ENCODE data around the gene ZCCHC10.
"Not testable (repeated sequence)": the region's sequence is repeated elsewhere in the genome, so short reads cannot be mapped to it uniquely, and the experiment has no call there.

Gene ZCCHC10

DNA sequence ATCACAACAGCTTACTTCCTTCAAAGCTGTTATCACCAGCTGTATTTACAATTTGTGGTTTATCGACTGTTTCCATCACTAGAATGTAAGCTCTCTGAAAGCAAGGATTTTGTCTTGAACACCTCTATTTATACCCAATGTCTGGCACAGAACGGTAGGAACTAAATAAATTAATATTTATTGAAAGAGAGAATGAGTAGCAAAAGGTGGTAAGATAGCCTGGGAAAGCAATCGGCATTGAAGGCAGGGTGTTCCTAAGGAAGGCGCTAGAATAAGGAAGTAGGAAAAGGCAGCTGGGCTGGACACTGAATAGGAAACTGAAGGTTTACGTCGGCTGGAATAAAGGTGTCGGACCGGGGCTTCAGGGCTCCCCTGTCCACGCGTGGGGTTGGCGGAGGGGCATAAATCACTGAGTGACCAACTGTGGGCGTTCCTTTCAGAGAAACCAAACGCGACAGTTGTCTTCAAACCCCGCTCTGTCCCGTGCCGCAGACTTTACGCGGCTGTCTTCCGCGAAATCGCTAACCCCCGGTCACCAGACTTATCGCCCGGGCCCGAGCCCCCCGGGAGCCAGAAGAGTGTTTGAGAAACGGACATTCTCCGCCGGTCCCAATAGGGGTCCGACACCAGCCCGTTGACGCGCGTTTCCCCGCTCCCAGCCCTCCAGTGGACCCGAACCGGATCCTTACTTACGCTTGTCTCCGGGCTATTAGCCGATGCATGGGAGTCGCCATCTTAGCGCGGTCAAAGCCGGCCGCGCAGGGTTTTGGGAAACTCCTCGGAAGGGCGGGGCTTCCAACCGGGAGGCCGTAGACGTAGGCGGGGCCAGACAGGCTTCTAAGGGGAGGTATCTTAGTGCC, at the start of gene ZCCHC10:
TSS of gene ZCCHC10 (minus strand) at position 746 of the 860 bp plus-strand sequence. CDS start at position 734, 12 bp downstream.
- DNase-seq = peak; percentile 95

DNA sequence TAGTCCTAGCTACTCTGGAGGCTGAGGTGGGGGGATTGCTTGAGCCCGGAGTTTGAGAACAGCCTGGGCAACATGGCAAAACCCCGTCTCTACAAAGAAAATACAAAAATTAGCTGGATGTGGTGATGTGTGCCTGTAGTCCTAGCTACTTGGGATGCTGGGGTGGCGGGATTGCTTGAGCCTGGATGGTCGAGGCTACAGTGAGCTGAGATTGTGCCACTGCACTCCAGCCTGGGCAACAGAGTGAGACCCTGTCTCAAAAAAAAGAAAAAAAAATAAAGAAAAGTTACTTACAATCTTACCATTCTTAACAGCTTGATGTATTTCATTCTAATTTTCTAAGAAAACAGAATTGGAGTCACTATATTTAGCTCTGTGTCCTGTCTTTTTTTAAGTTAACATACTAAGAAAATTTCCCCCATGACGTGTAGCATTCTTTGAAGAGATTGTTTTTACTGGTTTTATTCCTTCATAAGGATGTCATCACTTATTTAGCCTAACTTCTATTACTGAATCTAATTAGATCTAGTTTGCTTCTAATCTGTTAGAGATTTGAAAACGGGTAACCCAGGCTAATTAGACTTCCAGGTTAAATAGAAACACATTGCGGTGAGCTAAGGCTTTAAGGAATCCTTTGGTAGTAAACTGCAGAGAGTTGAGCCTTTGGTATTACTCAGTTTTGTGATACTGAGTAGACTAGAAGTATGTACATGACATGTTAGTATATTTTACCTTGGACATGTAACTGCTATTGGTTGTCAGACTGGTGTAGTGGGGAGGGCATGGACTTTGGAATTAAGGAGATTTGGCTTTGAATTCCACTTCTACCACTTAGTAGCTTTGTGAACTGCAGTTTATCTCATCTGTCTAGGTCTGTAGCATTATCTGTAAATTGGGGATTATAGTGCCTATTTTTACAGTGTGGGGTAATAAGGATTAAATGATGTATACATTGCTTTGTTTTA, 49.5 kb upstream of the ZCCHC10 start:
- DNase-seq = no peak

DNA sequence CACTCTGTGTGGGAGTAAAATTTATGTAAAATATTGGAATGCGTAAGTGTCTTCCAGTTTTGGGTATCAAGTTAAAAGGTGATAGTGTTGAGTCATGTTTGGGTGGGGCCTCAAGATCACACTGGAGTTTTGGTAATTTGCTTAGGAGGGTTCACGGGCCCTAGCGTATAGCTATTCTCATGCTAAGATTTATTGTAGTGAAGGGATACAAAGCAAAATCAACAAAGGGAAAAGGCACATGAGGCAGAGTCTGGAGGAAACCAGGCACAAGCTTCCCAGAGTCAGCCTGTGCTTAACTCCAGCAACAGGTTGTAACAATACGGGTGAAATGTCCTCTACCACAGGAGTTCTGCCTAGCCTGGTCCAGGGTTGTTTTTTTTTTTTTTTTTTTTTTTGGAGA, 45.7 kb upstream of the ZCCHC10 start:
- no peak for DNase-seq

DNA sequence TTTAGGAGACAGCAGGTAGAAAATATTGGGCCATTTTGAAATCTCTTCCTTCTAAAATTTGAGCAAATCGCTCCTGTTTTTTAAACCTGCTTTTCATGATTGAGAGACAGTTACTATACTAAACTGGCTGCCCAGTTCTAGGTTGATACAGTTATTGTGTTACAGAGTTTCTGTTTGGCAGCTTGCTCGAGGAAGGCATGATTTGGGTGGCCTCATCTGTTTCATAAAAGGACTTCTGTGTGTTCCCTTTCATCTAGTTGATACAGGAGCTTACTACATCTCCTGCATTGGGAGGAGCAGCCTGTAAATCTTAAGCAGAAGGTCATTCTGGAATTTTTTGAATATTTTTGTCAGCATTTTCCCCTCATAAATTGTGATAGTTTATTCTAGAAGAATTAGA, 39.7 kb upstream of the ZCCHC10 start:
- no peak for DNase-seq

DNA sequence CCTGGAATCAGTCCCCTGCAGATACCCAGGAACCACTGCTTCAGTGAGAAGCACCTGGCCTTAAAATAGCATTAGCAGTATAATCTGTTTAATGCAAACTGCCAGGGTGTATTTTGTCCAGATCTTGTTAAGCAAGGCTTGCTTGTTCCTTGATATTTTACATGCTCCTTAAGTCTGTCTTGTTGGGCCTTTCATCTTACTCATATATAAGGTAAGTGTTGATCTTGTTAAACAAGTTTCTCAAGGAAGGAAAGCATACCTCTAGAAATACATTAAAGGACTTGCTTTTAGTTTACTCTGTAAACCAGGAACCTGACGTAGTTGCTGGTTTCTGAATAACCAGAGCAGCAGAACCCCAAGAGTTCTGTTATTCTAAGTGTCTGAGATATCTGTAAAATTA, 39.1 kb upstream of the ZCCHC10 start:
- DNase-seq = no peak

DNA sequence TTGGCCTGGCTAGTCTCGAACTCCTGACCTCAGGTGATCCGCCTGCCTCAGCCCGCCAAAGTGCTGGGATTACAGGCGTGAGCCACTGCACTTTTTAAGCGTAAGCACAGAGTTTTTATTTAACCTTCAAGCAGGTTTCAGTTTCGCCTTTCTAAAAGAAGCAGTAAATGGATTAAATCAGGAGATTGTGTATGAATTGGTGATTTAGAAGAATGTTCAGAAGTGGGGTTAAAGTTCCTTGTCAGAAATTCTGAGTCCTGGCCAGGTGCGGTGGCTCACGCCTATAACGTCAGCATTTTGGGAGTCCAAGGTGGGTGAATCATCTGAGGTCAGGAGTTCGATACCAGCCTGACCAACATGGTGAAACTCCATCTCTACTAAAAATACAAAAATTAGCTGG, 37.6 kb upstream of the ZCCHC10 start:
- no peak for DNase-seq

DNA sequence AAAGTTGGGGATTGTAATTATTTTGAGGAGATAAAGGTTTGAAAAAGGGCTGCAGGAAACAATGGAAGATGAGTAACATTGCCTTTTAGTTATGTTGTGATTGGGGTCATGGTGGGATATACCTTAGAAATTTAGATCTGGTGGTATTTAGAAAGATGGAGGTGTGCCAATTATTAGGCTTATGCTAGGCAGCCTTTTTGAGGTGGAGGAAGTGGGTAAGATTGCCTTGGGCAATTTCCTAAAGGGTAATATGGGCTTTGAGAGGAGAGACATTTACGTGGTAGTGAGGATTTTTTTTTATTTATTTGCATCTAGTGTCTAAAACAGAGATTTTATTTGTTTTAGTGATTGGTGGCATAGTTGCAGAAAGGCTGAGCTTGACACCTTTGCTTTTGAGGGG, 35.9 kb upstream of the ZCCHC10 start:
- no peak for DNase-seq

DNA sequence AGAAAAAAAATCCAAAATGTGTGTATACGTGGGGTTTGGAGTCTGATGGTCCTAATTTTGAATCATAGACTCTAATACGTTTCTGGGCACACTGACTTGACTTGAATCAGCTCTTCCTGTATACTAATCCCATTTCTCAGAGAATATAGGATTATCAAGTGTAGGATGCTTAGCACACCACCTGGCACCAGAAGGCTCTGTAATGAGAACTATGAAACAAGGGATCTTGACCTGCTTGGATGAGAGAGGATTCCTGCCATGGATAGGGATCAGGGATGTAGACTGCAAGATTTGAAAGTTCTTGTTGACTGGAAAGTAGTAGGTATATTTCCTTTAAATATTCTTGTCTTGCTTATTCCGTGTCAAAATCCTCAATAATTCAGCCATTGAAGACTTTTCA, 33.3 kb upstream of the ZCCHC10 start:
- DNase-seq = no peak

DNA sequence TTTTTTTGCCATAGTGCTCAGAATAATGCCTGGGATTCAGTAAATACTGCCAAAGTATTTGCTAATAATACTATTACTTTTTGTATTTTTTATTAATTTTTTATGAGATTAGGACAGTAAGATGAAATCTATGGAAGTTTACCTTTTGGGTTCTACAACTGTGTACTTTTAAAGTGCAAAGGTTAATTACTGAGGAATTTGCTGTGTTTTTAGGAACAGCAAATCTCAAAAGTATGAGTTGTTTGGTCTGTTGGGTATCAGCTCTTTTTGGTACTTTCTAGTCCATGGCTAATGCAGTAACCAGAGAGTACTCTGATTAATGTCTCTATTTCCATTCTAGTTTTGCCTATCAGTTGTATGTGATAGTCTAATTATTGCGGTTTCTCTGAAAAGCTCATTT, 30.5 kb upstream of the ZCCHC10 start:
- DNase-seq = no peak

DNA sequence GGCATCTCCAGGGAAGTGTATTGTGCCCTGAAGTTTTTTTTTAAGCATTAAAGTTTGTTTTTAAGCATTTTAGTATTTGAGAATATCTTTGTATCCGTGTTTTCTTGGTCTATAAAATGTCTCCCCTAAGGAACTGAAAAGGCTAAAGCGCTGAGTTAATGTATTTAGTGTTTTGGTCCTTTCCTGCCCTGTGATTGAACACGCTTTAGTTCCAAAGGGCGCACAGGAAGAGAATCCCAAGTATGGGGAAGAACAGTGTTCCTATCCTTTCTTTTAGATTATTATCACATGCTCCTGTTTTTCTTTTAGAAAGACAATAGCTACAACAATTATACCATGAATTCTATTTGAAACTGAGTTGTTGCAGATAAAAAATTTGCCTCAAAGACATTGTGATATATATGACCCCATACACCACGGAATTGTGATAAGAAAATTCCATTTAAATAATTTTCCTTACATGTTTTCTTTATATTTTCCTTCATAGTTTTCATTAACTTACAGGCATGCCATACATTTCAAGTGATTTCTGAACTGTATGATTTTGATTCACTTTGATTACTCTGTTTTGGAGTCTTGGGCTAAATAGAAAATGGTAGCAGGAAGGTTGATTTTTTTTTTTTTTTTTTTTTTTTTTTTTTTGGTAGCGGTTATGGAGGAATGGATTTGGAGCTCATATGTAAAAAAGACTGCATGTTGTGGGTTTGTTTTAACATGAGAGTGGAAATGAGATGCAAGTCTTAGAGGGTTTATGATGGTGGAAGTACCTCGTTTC, 28.5 kb upstream of the ZCCHC10 start:
- no peak for DNase-seq

DNA sequence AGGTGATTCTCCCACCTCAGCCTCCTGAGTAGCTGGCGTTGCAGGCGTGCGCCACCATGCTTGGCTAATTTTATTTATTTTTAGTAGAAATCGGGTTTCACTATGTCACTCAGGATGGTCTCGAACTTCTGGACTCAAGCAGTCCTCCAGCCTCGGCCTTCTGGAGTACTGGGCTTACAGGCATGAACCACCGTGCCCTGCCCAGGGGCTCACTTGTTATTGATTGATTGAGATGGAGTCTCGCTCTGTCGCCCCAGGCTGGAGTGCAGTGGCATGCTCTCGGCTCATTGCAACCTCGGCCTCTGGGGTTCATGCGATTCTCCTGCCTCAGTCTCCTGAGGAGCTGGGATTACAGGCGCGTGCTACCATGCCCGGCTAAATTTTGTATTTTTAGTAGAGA, 27.1 kb upstream of the ZCCHC10 start:
- no peak for DNase-seq

DNA sequence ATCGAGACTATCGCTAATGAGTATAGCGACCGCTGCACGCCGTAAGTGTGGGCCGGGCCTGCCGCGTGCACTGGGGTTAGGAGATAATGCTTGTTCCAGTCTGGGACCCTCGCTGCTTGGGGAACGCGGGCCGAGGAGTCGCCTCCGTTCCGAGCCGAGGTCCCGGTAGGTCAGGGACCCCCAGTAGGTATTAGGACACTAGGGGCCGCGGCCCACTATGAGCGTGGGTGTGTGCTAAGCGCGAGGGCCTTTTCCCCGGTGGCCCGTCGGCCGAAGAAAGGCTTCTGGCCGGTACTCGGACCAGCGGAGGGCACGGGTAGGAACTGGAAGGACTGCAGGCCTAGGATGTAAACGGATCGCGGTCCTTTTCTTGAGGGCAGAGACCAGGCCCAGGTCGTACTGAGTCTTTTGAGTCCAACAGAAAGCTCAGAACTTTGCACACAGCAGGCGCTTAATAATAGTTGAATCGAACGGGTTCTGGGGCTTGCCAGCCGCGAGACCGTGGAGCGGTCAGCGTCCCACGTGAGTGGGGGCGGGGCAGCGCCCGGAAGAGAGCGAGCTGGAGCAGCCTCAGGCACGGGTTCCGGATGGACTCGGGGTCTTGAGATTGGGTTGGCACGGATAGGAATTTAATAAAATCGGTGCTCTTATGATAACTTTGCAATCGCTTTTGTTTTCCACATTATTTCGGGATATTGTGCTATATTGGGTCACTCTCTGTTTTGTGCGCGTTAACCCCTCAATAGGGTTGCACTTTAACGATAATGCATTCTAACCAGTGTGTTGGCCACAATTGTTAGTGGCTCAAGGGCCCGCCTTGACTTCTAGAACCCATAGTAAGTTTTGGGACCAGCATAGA, 26.2 kb upstream of the ZCCHC10 start:
- peak; percentile 60 for DNase-seq

DNA sequence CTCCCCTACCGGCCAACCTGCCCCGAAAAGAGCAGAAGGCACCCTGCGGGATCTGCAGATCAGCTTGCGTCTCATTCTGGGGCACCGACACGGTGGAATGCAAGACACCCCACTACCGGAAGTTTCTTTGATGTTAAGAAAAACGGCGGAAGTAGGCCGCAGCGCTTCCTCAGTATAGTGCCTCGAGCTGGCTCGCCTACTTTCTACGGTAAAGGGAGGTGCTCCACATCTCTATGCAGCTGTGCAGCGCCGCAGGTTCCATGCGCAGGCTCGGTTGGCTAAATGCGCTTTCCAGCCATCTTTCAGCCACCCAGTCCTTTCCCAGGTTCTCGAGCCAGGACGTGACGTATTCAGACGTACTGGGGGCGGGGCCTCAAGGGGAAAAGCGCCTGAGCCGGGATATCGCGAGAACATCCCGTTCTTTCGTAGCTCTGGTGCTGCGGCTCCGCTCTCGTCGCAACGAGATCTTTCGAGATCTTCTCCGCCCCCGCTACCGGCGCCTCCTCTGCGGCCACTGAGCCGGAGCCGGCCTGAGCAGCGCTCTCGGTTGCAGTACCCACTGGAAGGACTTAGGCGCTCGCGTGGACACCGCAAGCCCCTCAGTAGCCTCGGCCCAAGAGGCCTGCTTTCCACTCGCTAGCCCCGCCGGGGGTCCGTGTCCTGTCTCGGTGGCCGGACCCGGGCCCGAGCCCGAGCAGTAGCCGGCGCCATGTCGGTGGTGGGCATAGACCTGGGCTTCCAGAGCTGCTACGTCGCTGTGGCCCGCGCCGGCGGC, 25.4 kb upstream of the ZCCHC10 start, which contains the start of gene HSPA4:
TSS of gene HSPA4 (plus strand) at position 472 of the 775 bp plus-strand sequence. CDS start at position 710, 238 bp downstream.
- peak; percentile 98 for DNase-seq

DNA sequence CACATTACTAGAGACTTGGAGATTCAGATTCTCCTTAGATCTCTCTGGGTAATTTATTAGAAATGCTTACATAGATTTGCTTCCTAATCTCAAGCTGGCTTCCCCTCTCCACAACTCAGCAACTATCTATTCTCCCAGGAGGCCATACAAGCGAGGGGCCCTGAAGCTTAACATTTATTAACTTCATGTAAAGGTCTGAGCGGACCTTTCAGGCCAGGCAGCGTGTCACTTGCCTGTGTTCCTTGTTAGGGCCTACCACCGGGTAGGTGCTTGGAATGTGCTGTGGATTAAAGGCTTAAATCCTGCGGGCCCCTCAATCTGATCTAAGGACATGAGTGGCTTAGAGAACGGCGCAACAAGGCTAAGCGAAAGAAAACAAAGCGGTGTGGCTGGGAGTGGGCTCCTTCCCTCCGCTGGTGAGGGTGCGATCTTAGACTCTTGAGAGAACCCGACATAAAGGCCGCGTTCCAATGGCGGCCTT, 24.8 kb upstream of the ZCCHC10 start:
- no peak for DNase-seq

DNA sequence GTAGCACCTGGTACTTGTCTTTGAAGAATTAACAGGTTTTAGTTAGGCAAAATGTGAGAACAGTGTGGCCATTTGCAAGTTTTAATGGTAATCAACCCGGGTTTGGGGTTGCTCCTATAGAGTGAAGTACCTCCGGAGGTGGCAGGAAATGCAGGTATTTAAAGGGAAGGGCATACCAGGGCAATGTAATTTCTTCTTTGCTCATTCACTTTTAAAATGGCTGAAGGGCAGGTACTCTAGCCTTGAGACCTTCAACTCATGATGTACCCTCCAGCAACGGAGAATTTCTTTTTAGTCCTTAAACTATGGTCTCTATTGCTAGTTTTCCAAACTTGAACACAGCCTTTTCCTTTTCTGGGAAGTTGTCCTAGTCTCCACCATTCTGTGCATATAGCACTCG, 24.2 kb upstream of the ZCCHC10 start:
- DNase-seq = peak; percentile 17

DNA sequence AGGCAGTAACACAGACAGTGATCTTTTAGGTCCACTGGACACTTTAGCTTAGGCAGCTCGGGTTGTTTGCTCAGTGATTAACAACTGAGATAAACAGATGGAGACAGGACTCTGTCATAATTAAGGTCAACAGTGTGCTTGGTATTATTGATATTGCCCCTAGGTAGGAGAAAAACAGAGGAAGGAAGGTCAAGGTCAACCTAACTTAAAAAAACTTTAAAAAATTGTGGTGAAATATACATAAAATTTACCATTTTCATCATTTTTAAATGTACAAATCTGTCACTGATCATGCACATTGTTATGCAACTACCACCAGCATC, 23.3 kb upstream of the ZCCHC10 start:
- DNase-seq = no peak

DNA sequence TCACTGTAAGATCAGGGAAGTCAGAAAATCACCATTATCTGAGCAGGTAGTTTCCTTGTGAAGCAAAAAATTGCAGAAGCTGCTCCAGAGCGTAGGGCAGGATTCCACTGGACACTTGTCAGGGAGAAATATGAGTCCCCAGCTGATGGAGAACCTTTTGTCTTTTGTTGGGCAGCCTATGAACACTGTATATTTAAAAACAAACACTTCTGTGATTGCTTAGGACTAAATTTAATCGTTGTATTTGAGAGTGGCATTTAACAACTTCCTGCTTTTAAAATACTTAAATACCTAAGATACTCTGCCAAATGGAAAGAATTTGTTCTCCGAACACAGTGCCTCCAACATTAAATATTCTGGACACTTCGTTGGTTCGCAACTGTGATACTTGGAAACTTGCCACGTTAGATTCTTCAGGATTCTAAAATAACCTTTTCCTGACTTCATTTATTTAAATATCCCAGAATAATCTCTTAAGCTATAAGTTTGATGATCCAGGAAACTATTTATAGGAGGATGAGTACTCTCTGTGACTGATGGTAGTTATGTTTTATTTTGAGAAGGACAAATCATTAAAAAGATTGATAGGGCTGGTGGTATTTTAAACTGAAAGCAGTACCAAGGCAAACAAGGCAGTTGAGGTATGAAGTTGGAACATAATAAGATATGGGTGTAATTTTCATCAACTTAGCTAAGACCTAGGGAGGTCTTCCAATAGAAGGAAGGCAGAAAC, 22.8 kb upstream of the ZCCHC10 start:
- no peak for DNase-seq

DNA sequence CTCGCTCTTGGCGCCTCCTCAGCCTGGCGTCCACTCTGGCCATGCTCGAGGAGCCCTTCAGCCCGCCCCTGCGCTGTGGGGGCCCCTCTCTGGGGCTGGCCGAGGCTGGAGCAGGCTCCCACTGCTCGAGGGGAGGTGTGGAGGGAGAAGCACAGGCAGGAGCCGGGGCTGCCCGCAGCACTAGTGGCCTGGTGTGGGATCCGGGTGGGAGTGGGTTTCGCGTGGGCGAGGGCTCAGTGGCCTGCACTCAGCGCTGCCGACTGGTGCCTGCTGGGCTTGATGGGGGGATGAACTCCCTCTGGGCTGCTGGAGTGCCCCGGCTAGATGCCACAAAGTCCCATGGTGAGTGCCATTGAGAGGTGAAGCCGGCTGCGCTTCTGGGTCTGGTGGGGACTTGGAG, 21.1 kb upstream of the ZCCHC10 start:
- no peak for DNase-seq

DNA sequence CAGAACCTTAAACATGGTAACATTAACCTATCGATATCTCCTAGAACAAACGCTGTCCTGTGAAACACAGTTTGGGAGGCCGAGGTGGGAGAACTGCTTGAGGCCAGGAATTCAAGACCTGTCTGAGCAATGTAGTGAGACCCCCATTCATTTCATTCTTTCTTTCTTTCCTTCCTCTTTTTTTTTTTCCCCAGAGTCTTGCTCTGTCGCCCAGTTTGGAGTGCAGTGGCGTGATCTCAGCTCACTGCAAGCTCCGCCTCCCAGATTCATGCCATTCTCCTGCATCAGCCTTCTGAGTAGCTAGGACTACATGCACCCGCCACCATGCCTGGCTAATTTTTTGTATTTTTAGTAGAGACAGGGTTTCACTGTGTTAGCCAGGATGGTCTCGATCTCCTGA, 20.2 kb upstream of the ZCCHC10 start:
- not testable (repeated sequence) for DNase-seq

DNA sequence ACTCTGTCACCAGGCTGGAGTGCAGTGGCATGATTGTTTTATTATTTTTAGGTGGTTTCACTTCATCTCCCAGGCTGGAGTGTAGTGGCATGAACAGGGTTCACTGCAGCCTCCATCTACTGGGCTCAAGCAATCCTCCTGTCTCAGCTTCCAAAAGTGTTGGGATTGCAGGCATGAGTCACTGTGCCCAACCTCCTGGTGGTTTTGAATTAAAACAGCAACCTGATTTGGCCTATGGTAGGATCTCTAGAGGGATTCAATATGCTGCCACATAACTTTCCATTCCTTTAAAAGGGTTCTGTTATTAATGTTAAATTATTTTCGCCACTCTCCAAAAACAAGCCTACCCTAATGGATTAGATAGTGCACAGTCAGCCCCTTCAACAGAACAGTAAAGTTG, 15.6 kb upstream of the ZCCHC10 start:
- DNase-seq = no peak

Data from CD4-positive, alpha-beta T cell treated with Interleukin-10 for 1 hour (primary cell).